Gastroesophageal sphincter (tissue), 3 donors: Measurements from ENCODE around the gene APRT.

Source experiments
- CTCF ChIP-seq, 4 experiments: fragments of 200-600 bp in 2 of 4; fragments of 450-650 bp in 2 of 4; sonication (generic) in 1 of 4; IDR thresholded peaks; one replicate each; pipeline ENCODE4 v1.5.1; 2017 to 2019; ENCODE audit warnings: antibody characterized with exemption in 4 of 4, mild to moderate bottlenecking in 2 of 4, moderate library complexity in 2 of 4
- POLR2AphosphoS5 ChIP-seq: sonication (generic); formaldehyde crosslinking; IDR thresholded peaks from one replicate; pipeline ENCODE4 v1.6.1; 2017; ENCODE audit warnings: antibody characterized with exemption

- TF ChIP-seq POLR2AphosphoS5 (no peak), CTCF (IDR thresholded peaks at IDR 0.05) (no peak)
These were observed 49.9 kb downstream of the APRT start for GRCh38 chr16:88761830-88762229.
